Neutrophil (primary cell): ENCODE measurements around the gene B3GAT2.

Experiments
- H3K27ac ChIP-seq: fragments of 200-600 bp; sonication (generic); 2 replicates; pipeline ENCODE4 v1.5.1; 2016; ENCODE audit warnings: mild to moderate bottlenecking, moderate library complexity
- H3K27me3 ChIP-seq: fragments of 200-600 bp; sonication (generic); 2 replicates; pipeline ENCODE4 v1.6.0; 2016; ENCODE audit warnings: mild to moderate bottlenecking
- H3K36me3 ChIP-seq: fragments of 200-600 bp; sonication (generic); 2 replicates; pipeline ENCODE4 v1.5.1; 2017
- H3K4me1 ChIP-seq, 2 experiments: fragments of 200-600 bp in 1 of 2; sonication (generic) in 1 of 2; 1 replicate in 1 of 2; 2 replicates in 1 of 2; pipeline versions ENCODE4 v1.5.1 to v1.6.1; 2013 to 2016; ENCODE audit warnings: low read depth in 1 of 2, low read length in 1 of 2, mild to moderate bottlenecking in 1 of 2, moderate library complexity in 1 of 2; ENCODE audit not compliant: control insufficient read depth in 1 of 2, insufficient read depth in 1 of 2
- H3K4me3 ChIP-seq, 2 experiments: fragments of 200-600 bp in 1 of 2; sonication (generic) in 1 of 2; 1 replicate in 1 of 2; 2 replicates in 1 of 2; pipeline ENCODE4 v1.5.1; 2013 to 2016; ENCODE audit warnings: low read depth in 1 of 2, low read length in 1 of 2, mild to moderate bottlenecking in 1 of 2, moderate library complexity in 1 of 2
- H3K9me3 ChIP-seq: fragments of 200-600 bp; sonication (generic); 2 replicates; pipeline ENCODE4 v1.5.1; 2016
- CTCF ChIP-seq: fragments of 200-600 bp; sonication (generic); IDR thresholded peaks from 2 replicates; pipeline ENCODE4 v1.5.1; 2016; ENCODE audit warnings: antibody characterized with exemption

The B3GAT2 gene

GRCh38 chr6:70831427-70831826 lies 125.4 kb downstream of the B3GAT2 start:
- H3K4me1 ChIP-seq, result no peaks in the 10 kb centered on the region
- no peak overlapping the region for H3K4me3 ChIP-seq
- no peaks in the 10 kb centered on the region for H3K9me3 ChIP-seq
- H3K36me3 ChIP-seq, result no peaks in the 10 kb centered on the region
- no peak overlapping the region for H3K27ac ChIP-seq
- no peak for TF ChIP-seq CTCF
- H3K27me3 ChIP-seq, result no peaks in the 10 kb centered on the region

GRCh38 chr6:70823651-70824050 lies 133.2 kb downstream of the B3GAT2 start:
- no peaks in the 10 kb centered on the region for H3K36me3 ChIP-seq
- no peak overlapping the region for H3K4me3 ChIP-seq
- TF ChIP-seq CTCF, result no peak
- no peak overlapping the region for H3K27ac ChIP-seq
- H3K4me1 ChIP-seq, result no peaks in the 10 kb centered on the region
- H3K9me3 ChIP-seq, result peaks cover 6% of the 10 kb centered on the region
- no peaks in the 10 kb centered on the region for H3K27me3 ChIP-seq

GRCh38 chr6:70821751-70822150 lies 135.1 kb downstream of the B3GAT2 start:
- Histone ChIP-seq H3K4me1 (no peaks in the 10 kb centered on the region), H3K9me3 (peaks cover 6% of the 10 kb centered on the region), H3K4me3 (no peak overlapping the region), H3K27me3 (no peaks in the 10 kb centered on the region), H3K27ac (no peak overlapping the region), H3K36me3 (no peaks in the 10 kb centered on the region)
- no peak for TF ChIP-seq CTCF

GRCh38 chr6:70820778-70821177 lies 136.1 kb downstream of the B3GAT2 start:
- no peak overlapping the region for H3K27ac ChIP-seq
- H3K4me1 ChIP-seq, result no peaks in the 10 kb centered on the region
- TF ChIP-seq CTCF, result no peak
- H3K9me3 ChIP-seq, result peaks cover 6% of the 10 kb centered on the region
- no peak overlapping the region for H3K4me3 ChIP-seq
- H3K36me3 ChIP-seq, result no peaks in the 10 kb centered on the region
- H3K27me3 ChIP-seq, result no peaks in the 10 kb centered on the region

- peaks cover 6% of the 10 kb centered on the region for H3K9me3 ChIP-seq
- H3K4me1 ChIP-seq, result no peaks in the 10 kb centered on the region
- H3K27me3 ChIP-seq, result no peaks in the 10 kb centered on the region
- no peak for TF ChIP-seq CTCF
- H3K27ac ChIP-seq, result no peak overlapping the region
- no peak overlapping the region for H3K4me3 ChIP-seq
- H3K36me3 ChIP-seq, result peaks cover under 1% of the 10 kb centered on the region
Measured at GRCh38 chr6:70819646-70820045, 137.2 kb downstream of the B3GAT2 start.

- Histone ChIP-seq H3K27me3 (no peaks in the 10 kb centered on the region), H3K4me1 (no peaks in the 10 kb centered on the region), H3K9me3 (no peaks in the 10 kb centered on the region), H3K27ac (no peak overlapping the region), H3K4me3 (no peak overlapping the region), H3K36me3 (peaks cover 3% of the 10 kb centered on the region)
- TF ChIP-seq CTCF, result no peak
Measured at GRCh38 chr6:70813885-70814284, 143.0 kb downstream of the B3GAT2 start.
